ENCODE measurements around the gene PICK1.

The PICK1 gene

DNA sequence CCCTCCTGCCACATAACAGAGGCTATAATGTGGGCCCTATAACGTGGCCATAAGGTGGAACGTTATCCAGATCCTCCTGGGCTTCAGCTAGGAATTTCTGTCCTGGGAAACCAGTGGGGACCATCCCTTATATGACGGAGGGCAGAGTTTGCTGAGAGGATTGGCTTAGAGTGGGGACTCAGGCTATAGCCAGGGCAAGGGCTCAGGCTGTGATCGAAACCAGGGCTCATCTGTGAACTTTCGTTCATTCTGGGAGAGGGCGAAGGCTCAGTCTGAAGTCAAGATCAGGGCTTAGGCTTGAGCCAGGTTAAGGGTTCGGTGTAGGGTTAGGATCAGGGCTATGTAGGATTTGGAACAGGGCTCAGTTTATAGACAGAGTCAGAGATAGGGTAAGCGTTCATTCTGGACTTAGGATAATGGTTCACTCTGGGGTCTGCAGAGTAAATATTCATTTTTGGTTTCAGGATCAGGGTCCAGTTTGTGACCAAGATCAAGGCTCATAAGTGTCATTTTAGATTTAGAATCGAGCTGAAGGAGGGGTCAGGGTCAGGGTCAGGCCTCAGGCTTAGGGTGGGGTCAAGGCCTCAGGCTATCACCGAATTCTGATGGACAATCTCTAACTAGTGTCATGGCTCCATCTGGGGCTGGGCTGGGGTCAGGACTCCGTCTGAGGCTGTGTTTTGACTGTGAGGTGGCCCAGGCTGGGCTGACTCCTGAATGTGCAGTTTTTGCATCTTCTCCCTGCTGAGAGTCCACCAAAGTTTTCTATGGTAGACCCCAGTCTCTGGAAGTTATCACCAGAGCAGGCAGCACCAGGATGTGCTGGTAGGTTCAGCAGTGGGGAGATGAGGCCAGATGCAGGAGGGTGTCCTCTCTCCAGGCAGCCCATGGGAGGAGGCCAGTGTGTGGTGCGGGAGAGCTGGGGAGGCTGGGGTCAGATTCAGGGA is 39.0 kb upstream of the PICK1 start:
- FAIRE-seq (no peak), DNase-seq (ENCODE audit: insufficient read length, low spot score) (no peak)
- TF ChIP-seq, protein P1, sequence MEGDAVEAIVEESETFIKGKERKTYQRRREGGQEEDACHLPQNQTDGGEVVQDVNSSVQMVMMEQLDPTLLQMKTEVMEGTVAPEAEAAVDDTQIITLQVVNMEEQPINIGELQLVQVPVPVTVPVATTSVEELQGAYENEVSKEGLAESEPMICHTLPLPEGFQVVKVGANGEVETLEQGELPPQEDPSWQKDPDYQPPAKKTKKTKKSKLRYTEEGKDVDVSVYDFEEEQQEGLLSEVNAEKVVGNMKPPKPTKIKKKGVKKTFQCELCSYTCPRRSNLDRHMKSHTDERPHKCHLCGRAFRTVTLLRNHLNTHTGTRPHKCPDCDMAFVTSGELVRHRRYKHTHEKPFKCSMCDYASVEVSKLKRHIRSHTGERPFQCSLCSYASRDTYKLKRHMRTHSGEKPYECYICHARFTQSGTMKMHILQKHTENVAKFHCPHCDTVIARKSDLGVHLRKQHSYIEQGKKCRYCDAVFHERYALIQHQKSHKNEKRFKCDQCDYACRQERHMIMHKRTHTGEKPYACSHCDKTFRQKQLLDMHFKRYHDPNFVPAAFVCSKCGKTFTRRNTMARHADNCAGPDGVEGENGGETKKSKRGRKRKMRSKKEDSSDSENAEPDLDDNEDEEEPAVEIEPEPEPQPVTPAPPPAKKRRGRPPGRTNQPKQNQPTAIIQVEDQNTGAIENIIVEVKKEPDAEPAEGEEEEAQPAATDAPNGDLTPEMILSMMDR (IDR thresholded peaks at IDR 0.05; ENCODE audit: insufficient read depth, missing control alignments) = no peak

DNA sequence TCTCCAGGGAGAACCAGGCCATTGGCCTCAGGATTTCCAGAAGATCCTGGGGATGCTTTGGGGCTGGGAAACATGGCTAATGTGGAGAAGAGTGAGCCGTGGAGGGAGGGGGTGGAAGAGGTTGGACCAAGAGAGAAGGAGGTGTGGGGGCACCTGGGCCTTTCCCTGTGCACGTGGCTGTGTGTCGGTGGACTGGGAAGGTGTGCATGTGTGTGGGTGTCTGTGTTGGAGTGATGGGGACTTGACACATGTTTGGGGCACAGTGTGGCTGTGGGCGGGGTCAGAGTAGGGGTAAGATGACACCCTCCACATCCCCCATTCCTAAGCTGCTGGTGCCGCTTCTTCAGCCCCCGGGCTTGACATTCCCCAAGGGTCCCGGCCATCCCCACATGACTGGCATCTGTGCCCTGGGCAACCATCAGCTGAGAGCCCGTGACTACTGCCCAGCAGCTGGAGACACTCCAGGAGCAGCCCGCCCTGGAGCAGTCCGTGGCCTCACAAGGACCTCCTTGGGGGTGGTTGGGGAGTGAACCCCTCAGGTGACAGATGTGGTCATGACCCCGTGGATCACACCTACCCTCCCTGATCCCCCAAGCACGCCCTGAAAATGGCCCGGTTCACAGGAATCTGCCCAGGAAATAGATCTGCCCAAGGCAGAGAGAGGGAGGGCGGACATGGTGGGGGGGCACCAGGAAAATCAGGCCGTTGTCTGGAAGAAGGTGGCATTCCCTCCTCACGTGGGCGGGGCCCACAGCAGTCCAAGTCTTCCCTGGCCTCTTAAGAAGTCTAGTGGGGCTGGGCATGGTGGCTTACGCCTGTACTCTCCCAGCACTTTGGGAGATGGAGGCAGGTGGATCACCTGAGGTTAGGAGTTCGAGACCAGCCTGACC is 38.0 kb upstream of the PICK1 start:
- TF ChIP-seq, protein P1 (IDR thresholded peaks at IDR 0.05; ENCODE audit: insufficient read depth, missing control alignments) = no peak
- FAIRE-seq (no peak), DNase-seq (ENCODE audit: insufficient read length, low spot score) (no peak)

DNA sequence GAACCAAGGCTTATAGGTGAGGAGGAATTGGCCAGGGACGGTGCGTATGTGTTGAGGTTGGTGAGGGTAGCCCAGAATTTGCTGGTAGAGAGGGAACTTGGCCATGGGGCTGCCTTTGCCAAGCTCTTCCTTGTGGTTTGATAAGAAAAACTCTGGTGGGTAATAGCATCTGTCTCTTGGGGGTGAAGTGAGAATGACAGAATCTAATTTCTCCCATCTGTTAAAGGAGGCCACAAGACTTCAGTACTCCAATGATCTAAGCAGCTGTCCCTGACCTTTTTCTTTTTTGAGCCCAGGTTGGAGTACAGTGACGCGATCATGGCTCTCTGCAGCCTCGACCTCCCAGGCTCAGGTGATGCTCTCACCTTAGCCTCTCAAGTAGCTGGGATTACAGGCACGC is 36.0 kb upstream of the PICK1 start:
- FAIRE-seq = no peak
- DNase-seq (ENCODE audit: insufficient read length, low spot score) = no peak
- TF ChIP-seq, protein P1 (IDR thresholded peaks at IDR 0.05; ENCODE audit: insufficient read depth, missing control alignments) = no peak

DNA sequence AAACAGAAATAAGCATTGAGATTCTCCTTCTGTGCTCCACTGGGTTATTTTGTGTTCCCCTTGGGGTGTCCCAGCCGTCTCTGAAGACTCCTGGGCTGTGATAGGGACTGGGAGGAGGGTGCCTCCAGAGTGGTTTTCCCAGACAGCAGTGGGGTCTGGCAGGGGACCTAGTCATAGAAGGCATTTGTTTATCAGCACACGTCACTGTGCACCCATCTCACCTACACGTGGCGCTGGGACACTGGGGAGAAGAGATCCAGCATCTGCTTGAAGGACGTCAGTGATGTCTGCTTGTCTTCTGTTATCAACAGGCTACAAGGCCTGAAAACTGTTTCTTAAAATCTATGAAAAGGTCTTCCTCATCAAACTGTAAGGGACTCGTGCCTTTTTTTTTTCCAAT is 34.2 kb upstream of the PICK1 start:
- DNase-seq (ENCODE audit: insufficient read length, low spot score) = no peak
- FAIRE-seq = no peak
- TF ChIP-seq, protein P1 (IDR thresholded peaks at IDR 0.05; ENCODE audit: insufficient read depth, missing control alignments) = no peak

DNA sequence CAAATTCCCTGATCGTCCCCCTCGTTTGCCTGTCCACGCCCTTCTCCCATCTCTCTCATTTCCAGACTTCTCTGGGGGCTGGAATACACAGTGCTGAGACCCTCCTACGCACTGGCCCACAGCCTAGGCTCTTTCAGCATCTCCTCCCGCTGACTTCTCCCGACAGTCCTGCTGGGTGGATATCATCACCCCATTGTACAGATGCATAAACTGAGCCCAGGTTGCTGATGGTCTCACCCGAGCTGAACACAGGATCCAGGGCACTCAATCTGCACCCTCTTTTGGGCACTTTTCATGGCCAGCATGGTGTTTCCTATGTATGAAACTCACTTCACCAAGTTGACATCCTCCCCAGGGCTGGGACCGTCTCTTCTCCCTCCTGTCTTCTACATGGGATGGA is 31.7 kb upstream of the PICK1 start:
- TF ChIP-seq, protein P1 (IDR thresholded peaks at IDR 0.05; ENCODE audit: insufficient read depth, missing control alignments) = no peak
- FAIRE-seq (no peak), DNase-seq (ENCODE audit: insufficient read length, low spot score) (no peak)

DNA sequence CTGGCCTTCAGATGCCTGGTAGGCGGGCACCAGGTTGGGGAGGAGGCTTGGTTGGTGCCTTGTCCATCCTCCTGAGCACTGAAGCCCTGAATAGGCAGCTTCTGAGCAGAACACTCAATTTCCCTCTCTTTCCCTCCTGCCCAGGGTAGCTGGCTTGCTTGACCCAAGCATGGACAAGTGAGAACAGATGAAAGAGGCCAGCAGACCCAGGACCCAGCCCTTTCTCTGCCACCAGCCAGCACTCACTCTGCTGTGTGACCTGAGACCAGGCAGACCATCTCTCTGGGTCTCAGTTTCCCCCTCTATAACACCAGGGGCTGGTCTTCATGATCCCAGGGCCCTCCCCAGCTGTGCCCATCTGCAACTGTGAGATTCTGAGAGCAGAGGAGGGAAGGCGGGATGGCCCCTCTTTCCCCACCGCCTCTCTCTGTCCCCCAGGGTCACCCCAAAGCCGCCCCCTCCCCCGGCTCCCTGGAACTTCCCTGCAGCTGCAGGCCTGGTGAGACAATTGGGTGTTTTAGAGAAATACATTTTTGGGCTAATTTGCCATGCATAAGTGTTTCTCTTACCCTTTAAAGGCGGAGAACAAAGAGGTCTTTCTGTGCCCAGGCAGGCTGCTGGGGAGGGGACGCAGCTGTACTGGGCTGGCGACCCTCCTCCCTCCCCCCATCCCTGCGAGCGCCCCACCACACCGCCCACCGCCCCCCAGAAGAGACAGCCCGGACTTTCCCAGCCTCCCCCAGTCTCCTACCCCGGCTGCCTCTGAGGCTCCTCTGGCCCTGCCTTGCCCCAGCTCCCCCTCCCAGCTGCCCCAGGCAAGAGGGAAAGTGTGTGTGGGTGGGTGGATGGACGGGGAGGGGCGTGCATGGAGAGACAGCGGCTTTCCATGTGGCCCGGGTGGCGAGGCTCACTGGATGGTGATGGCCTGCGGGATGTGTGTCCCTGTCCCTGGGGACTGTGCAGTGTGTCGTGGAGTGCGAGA is 30.8 kb upstream of the PICK1 start:
- no peak for FAIRE-seq
- DNase-seq (ENCODE audit: insufficient read length, low spot score) = no peak
- TF ChIP-seq, protein P1 (IDR thresholded peaks at IDR 0.05; ENCODE audit: insufficient read depth, missing control alignments) = no peak
